Measurements from ENCODE around the gene CNNM4.

Gene CNNM4

DNA sequence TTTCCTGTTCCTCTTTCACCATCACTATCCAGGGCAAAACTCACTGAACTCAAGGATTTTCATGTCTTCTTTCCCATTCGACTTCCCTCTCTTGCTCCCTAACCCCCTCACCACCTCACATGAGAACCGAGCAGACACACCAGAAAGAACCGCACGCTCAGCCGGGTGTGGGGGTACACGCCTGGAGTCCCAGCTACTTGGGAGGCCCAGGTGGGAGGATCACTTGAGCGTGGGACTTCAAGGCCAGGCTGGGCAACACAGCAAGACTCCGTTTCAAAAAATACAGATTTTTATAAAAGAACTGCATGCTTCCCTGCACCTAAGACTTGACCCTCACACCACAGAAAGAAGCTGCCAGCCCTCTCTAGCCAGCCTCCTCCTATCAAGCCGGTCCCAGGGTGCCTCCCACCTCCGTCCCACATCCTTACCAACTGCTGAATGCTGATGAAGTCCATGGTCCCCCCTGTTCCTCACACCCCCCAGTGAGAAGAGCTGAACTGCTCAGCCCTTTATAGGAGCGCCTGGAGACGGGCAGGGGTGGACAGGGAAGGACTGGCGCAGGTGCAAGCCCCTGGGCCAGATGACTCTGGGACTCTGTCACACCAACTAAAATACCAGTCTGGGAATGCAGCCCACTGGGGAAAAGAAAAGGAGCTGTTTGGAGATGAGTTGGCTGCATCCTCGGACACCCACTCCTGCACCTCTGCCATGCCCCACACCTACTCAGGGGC is 83.0 kb downstream of the CNNM4 start, which contains the start of gene ANKRD23:
Gene ANKRD23 (minus strand): TSS at position 484 of the 731 bp plus-strand sequence. CDS start 29 bp downstream, at position 455.
- H3K4me2 ChIP-seq (ENCODE audit: low read length) = no peak within 1 kb of the TSS
- no peaks in the 10 kb centered on the region for H3K27me3 ChIP-seq (ENCODE audit: low read depth, low read length)
- TF ChIP-seq EZH2phosphoT487 (IDR thresholded peaks at IDR 0.05; ENCODE audit: low read depth) = no peak
- TF ChIP-seq, protein P1, sequence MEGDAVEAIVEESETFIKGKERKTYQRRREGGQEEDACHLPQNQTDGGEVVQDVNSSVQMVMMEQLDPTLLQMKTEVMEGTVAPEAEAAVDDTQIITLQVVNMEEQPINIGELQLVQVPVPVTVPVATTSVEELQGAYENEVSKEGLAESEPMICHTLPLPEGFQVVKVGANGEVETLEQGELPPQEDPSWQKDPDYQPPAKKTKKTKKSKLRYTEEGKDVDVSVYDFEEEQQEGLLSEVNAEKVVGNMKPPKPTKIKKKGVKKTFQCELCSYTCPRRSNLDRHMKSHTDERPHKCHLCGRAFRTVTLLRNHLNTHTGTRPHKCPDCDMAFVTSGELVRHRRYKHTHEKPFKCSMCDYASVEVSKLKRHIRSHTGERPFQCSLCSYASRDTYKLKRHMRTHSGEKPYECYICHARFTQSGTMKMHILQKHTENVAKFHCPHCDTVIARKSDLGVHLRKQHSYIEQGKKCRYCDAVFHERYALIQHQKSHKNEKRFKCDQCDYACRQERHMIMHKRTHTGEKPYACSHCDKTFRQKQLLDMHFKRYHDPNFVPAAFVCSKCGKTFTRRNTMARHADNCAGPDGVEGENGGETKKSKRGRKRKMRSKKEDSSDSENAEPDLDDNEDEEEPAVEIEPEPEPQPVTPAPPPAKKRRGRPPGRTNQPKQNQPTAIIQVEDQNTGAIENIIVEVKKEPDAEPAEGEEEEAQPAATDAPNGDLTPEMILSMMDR (IDR thresholded peaks at IDR 0.05; ENCODE audit: low read depth, low read length) = no peak
- no peaks in the 10 kb centered on the region for H3K79me2 ChIP-seq (ENCODE audit: low read length)
- no peak within 1 kb of the TSS for H3K9ac ChIP-seq (ENCODE audit: low read length)
- H3K4me1 ChIP-seq (ENCODE audit: low read length) = no peaks in the 10 kb centered on the region
- H3K9me3 ChIP-seq (ENCODE audit: insufficient read depth, low read length) = no peaks in the 10 kb centered on the region
- no peak within 1 kb of the TSS for H3K27ac ChIP-seq (ENCODE audit: low read length)
- no peaks in the 10 kb centered on the region for H4K20me1 ChIP-seq (ENCODE audit: insufficient read depth, low read length)
- H3K36me3 ChIP-seq (replicated peaks; ENCODE audit: low read depth, low read length) = no peaks in the 10 kb centered on the region
- no peak within 1 kb of the TSS for H2AFZ ChIP-seq (ENCODE audit: low read depth, low read length)
- H3K4me3 ChIP-seq (ENCODE audit: low read length) = no peak within 1 kb of the TSS

DNA sequence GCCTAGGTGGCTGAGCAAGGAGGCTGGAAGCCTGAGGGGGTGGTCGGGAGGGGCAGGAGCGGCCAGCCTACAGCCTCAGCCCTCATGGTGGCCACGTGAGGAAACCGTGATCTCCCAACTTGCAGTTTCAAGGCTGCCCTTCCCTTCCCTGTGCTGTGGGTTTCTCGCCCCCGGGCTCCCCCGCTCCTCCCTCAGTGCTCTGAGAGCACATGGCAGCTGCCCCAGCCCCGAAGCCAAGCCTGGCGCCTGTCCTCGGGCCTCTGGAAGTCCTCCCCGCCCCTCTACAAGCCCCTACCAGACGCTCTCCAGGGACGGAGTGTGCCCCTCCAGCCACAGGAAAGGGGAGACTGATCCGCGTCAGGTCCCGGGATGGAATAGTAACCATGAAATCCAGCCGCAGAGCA is 83.7 kb downstream of the CNNM4 start:
- H3K36me3 ChIP-seq (replicated peaks; ENCODE audit: low read depth, low read length) = no peaks in the 10 kb centered on the region
- H3K9me3 ChIP-seq (ENCODE audit: insufficient read depth, low read length) = no peaks in the 10 kb centered on the region
- TF ChIP-seq, protein P1 (IDR thresholded peaks at IDR 0.05; ENCODE audit: low read depth, low read length) = no peak
- TF ChIP-seq EZH2phosphoT487 (IDR thresholded peaks at IDR 0.05; ENCODE audit: low read depth) = no peak
- no peak overlapping the region for H3K9ac ChIP-seq (ENCODE audit: low read length)
- H2AFZ ChIP-seq (ENCODE audit: low read depth, low read length) = no peak overlapping the region
- no peak overlapping the region for H3K4me2 ChIP-seq (ENCODE audit: low read length)
- no peak overlapping the region for H3K4me3 ChIP-seq (ENCODE audit: low read length)
- H3K27me3 ChIP-seq (ENCODE audit: low read depth, low read length) = no peaks in the 10 kb centered on the region
- no peaks in the 10 kb centered on the region for H3K4me1 ChIP-seq (ENCODE audit: low read length)
- H3K27ac ChIP-seq (ENCODE audit: low read length) = no peak overlapping the region
- H4K20me1 ChIP-seq (ENCODE audit: insufficient read depth, low read length) = no peaks in the 10 kb centered on the region
- no peaks in the 10 kb centered on the region for H3K79me2 ChIP-seq (ENCODE audit: low read length)

DNA sequence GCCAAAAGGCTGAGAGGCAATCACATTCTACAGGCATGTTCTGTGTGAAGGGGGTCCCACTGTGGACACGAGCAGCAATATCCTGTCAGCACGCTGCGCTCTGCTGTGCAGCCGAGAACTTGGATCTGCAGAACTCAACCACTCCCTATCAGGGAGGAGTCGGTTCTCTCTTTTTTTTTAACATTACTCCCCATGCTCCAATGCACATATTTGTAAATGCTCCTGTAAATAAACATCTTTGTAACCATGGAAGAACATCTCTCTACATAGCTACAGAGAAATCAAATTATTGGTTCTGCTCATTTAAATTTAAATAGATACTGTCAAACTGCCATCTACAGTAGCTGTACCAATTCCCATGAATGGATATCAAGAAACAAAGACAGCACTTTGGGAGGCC is 86.1 kb downstream of the CNNM4 start:
- peaks cover 13% of the 10 kb centered on the region for H3K36me3 ChIP-seq (replicated peaks; ENCODE audit: low read depth, low read length)
- H4K20me1 ChIP-seq (ENCODE audit: insufficient read depth, low read length) = no peaks in the 10 kb centered on the region
- no peak overlapping the region for H2AFZ ChIP-seq (ENCODE audit: low read depth, low read length)
- no peaks in the 10 kb centered on the region for H3K79me2 ChIP-seq (ENCODE audit: low read length)
- no peaks in the 10 kb centered on the region for H3K9me3 ChIP-seq (ENCODE audit: insufficient read depth, low read length)
- TF ChIP-seq, protein P1 (IDR thresholded peaks at IDR 0.05; ENCODE audit: low read depth, low read length) = no peak
- no peak for TF ChIP-seq EZH2phosphoT487 (IDR thresholded peaks at IDR 0.05; ENCODE audit: low read depth)
- no peak overlapping the region for H3K4me3 ChIP-seq (ENCODE audit: low read length)
- H3K27ac ChIP-seq (ENCODE audit: low read length) = no peak overlapping the region
- H3K4me2 ChIP-seq (ENCODE audit: low read length) = no peak overlapping the region
- H3K4me1 ChIP-seq (ENCODE audit: low read length) = no peaks in the 10 kb centered on the region
- no peak overlapping the region for H3K9ac ChIP-seq (ENCODE audit: low read length)
- H3K27me3 ChIP-seq (ENCODE audit: low read depth, low read length) = no peaks in the 10 kb centered on the region

DNA sequence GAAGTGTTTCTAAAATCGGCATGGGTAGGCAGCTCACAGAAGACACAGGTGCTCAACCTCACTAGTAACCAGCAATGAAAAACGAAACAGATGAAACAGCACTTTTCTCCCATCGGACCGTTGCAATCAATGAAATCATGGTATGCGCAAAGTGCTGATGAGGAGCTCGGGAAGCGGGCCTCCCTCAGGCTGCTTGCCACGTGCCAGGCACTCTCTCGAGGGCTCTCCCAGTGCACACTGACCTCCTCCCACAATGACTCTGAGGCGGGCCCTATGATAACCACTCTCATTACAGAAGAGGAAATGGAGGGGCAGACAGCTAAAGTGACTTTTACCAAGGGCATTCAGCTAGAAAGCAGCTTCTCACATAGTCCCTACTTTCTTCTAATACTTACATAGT is 86.9 kb downstream of the CNNM4 start:
- H3K4me3 ChIP-seq (ENCODE audit: low read length) = no peak overlapping the region
- no peak overlapping the region for H3K27ac ChIP-seq (ENCODE audit: low read length)
- no peaks in the 10 kb centered on the region for H3K27me3 ChIP-seq (ENCODE audit: low read depth, low read length)
- no peaks in the 10 kb centered on the region for H3K4me1 ChIP-seq (ENCODE audit: low read length)
- H3K79me2 ChIP-seq (ENCODE audit: low read length) = no peaks in the 10 kb centered on the region
- H3K4me2 ChIP-seq (ENCODE audit: low read length) = no peak overlapping the region
- no peaks in the 10 kb centered on the region for H4K20me1 ChIP-seq (ENCODE audit: insufficient read depth, low read length)
- H3K36me3 ChIP-seq (replicated peaks; ENCODE audit: low read depth, low read length) = peaks cover 13% of the 10 kb centered on the region
- no peak overlapping the region for H2AFZ ChIP-seq (ENCODE audit: low read depth, low read length)
- no peak for TF ChIP-seq EZH2phosphoT487 (IDR thresholded peaks at IDR 0.05; ENCODE audit: low read depth)
- TF ChIP-seq, protein P1 (IDR thresholded peaks at IDR 0.05; ENCODE audit: low read depth, low read length) = no peak
- H3K9ac ChIP-seq (ENCODE audit: low read length) = no peak overlapping the region
- H3K9me3 ChIP-seq (ENCODE audit: insufficient read depth, low read length) = no peaks in the 10 kb centered on the region

All from OCI-LY3 (cell line).